Measurements from ENCODE around the gene SECISBP2.
"Not testable (repeated sequence)": the region's sequence is repeated elsewhere in the genome, so short reads cannot be mapped to it uniquely, and the experiment has no call there.

SECISBP2 gene

GRCh38 chr9:89365532-89365912 lies 47.2 kb downstream of the SECISBP2 start:
- TF ChIP-seq ZFX (IDR thresholded peaks at IDR 0.05; ENCODE audit: borderline replicate concordance) (no peak), CTCF (IDR thresholded peaks at IDR 0.05) (no peak)

GRCh38 chr9:89366711-89367110 lies 48.4 kb downstream of the SECISBP2 start:
- H3K27ac ChIP-seq: no peak overlapping the region
- TF ChIP-seq CTCF (IDR thresholded peaks at IDR 0.05): no peak
- no peak for TF ChIP-seq ZFX (IDR thresholded peaks at IDR 0.05; ENCODE audit: borderline replicate concordance)

More at GRCh38 chr9:89365532-89365912, 47.2 kb downstream of the SECISBP2 start:
- no peak overlapping the region for H3K27ac ChIP-seq

GRCh38 chr9:89367281-89367680 lies 49.0 kb downstream of the SECISBP2 start:
- TF ChIP-seq ZFX (IDR thresholded peaks at IDR 0.05; ENCODE audit: borderline replicate concordance) (no peak), CTCF (IDR thresholded peaks at IDR 0.05) (no peak)
- no peak overlapping the region for H3K27ac ChIP-seq

GRCh38 chr9:89367726-89368437 lies 49.6 kb downstream of the SECISBP2 start:
- TF ChIP-seq ZFX (IDR thresholded peaks at IDR 0.05; ENCODE audit: borderline replicate concordance): no peak
- no peak for TF ChIP-seq CTCF (IDR thresholded peaks at IDR 0.05)
- H3K27ac ChIP-seq: no peak overlapping the region

GRCh38 chr9:89368550-89368949 lies 50.2 kb downstream of the SECISBP2 start:
- no peak overlapping the region for H3K27ac ChIP-seq
- no peak for TF ChIP-seq CTCF (IDR thresholded peaks at IDR 0.05)
- no peak for TF ChIP-seq ZFX (IDR thresholded peaks at IDR 0.05; ENCODE audit: borderline replicate concordance)

GRCh38 chr9:89368978-89369377 lies 50.7 kb downstream of the SECISBP2 start:
- TF ChIP-seq CTCF (IDR thresholded peaks at IDR 0.05) (no peak), ZFX (IDR thresholded peaks at IDR 0.05; ENCODE audit: borderline replicate concordance) (no peak)
- no peak overlapping the region for H3K27ac ChIP-seq

- TF ChIP-seq CTCF (IDR thresholded peaks at IDR 0.05): no peak
- no peak for TF ChIP-seq ZFX (IDR thresholded peaks at IDR 0.05; ENCODE audit: borderline replicate concordance)
- no peak overlapping the region for H3K27ac ChIP-seq
These were observed 52.3 kb downstream of the SECISBP2 start for GRCh38 chr9:89370593-89370992.

GRCh38 chr9:89371791-89372190 lies 53.5 kb downstream of the SECISBP2 start:
- H3K27ac ChIP-seq: not testable (repeated sequence)
